HepG2 (cell line): ENCODE data around the gene ISCU. TPM values are rescaled to one million over a fixed set of nuclear protein-coding genes. Genes with fewer than 3 reads are reported as not detected.
A peak's percentile ranks its signal among the peaks of the same experiment; 100 is the strongest.

Experiments
- CCDC6 ChIP-seq: sonication (generic); formaldehyde crosslinking; IDR thresholded peaks from 2 replicates; pipeline ENCODE4 v1.8.1; 2022; ENCODE audit warnings: mild to moderate bottlenecking, missing genetic modification reagents, moderate library complexity
- ESRRA ChIP-seq: sonication (generic); formaldehyde crosslinking; IDR thresholded peaks from 2 replicates; pipeline ENCODE4 v1.5.1; 2020; ENCODE audit warnings: mild to moderate bottlenecking, low read depth, missing genetic modification reagents
- HIVEP1 ChIP-seq: sonication (generic); formaldehyde crosslinking; IDR thresholded peaks from 2 replicates; pipeline ENCODE4 v1.4.0; 2020; ENCODE audit warnings: mild to moderate bottlenecking, missing genetic modification reagents
- MXI1 ChIP-seq: IDR thresholded peaks from 3 replicates; pipeline ENCODE4 v1.6.1; 2012; ENCODE audit warnings: low read depth, low read length, inconsistent platforms, borderline replicate concordance
- RFX5 ChIP-seq: IDR thresholded peaks from 2 replicates; pipeline ENCODE4 v1.6.1; 2011; ENCODE audit warnings: low read depth, low read length, improper control_type of control experiment
- SIN3A ChIP-seq: IDR thresholded peaks from 2 replicates; pipeline ENCODE4 v1.6.1; 2011; ENCODE audit warnings: low read depth, mild to moderate bottlenecking, control low read depth, low read length, borderline replicate concordance
- STAG1 ChIP-seq: sonication (generic); formaldehyde crosslinking; IDR thresholded peaks from 2 replicates; pipeline ENCODE4 v1.4.0; 2020; ENCODE audit warnings: missing genetic modification reagents
- ZFP36L1 ChIP-seq: sonication (generic); formaldehyde crosslinking; IDR thresholded peaks from 2 replicates; pipeline ENCODE4 v1.8.0; 2022; ENCODE audit warnings: mild to moderate bottlenecking, missing genetic modification reagents, moderate library complexity
- ZNF230 ChIP-seq: sonication (generic); formaldehyde crosslinking; IDR thresholded peaks from 2 replicates; pipeline ENCODE4 v1.4.0; 2020; ENCODE audit warnings: mild to moderate bottlenecking, missing genetic modification reagents
- ZNF260 ChIP-seq: sonication (generic); formaldehyde crosslinking; IDR thresholded peaks from 2 replicates; pipeline ENCODE4 v1.4.0; 2020; ENCODE audit warnings: missing genetic modification reagents, low read depth, mild to moderate bottlenecking, borderline replicate concordance
- ZNF274 ChIP-seq: sonication (generic); formaldehyde crosslinking; IDR thresholded peaks from 2 replicates; pipeline ENCODE4 v1.5.1; 2020; ENCODE audit warnings: mild to moderate bottlenecking, missing genetic modification reagents
- polyA plus RNA-seq, 8 experiments: library from polyadenylated mRNA; depleted of rRNA in 3 of 8; stranded (reverse) in 7 of 8; unstranded in 1 of 8; fragments of >200 nt; fragmentation: Illumina TruSeq in 4 of 8; extraction: Trizol in 4 of 8; gene quantifications; 2 replicates each; pipeline versions ENCODE4 v1.2.1 to v1.2.3, GENCODE V29; 2011 to 2016; ENCODE audit warnings: low read depth in 4 of 8, missing spikeins in 1 of 8, mixed read lengths in 1 of 8; ENCODE audit not compliant: insufficient read depth in 1 of 8
- total RNA-seq, 5 experiments: library from RNA; depleted of rRNA; stranded (reverse); fragments of >200 nt; fragmentation: Illumina TruSeq; extraction: Trizol; gene quantifications; 2 replicates each; pipeline ENCODE4 v1.2.3, GENCODE V29; 2016; ENCODE audit warnings: low read depth in 1 of 5
- TF ChIP-seq, protein P1 (sequence below): IDR thresholded peaks from 2 replicates; pipeline ENCODE4 v1.6.1; 2012; ENCODE audit warnings: low read depth, low read length, improper control_type of control experiment
- TF ChIP-seq, protein P2 (sequence below): sonication (generic); formaldehyde crosslinking; IDR thresholded peaks from 2 replicates; pipeline ENCODE4 v1.4.0; 2020; ENCODE audit warnings: mild to moderate bottlenecking, missing genetic modification reagents, borderline replicate concordance
- TF ChIP-seq, protein P3 (sequence below): sonication (generic); formaldehyde crosslinking; IDR thresholded peaks from 2 replicates; pipeline ENCODE4 v1.5.1; 2020; ENCODE audit warnings: mild to moderate bottlenecking, missing genetic modification reagents, borderline replicate concordance
- TF ChIP-seq, protein P4 (sequence below): sonication (generic); formaldehyde crosslinking; IDR thresholded peaks from 2 replicates; pipeline ENCODE4 v1.4.0; 2020; ENCODE audit warnings: missing genetic modification reagents, borderline replicate concordance
- TF ChIP-seq, protein P5 (sequence below): sonication (generic); formaldehyde crosslinking; IDR thresholded peaks from 2 replicates; pipeline ENCODE4 v1.4.0; 2020; ENCODE audit warnings: missing genetic modification reagents, borderline replicate concordance

ISCU gene
- total and polyA plus RNA-seq, 2 of the 13 experiments (the other 11 are each of a cell fraction or from before 2014, with no cell fraction given): 94.4 to 107 TPM

DNA sequence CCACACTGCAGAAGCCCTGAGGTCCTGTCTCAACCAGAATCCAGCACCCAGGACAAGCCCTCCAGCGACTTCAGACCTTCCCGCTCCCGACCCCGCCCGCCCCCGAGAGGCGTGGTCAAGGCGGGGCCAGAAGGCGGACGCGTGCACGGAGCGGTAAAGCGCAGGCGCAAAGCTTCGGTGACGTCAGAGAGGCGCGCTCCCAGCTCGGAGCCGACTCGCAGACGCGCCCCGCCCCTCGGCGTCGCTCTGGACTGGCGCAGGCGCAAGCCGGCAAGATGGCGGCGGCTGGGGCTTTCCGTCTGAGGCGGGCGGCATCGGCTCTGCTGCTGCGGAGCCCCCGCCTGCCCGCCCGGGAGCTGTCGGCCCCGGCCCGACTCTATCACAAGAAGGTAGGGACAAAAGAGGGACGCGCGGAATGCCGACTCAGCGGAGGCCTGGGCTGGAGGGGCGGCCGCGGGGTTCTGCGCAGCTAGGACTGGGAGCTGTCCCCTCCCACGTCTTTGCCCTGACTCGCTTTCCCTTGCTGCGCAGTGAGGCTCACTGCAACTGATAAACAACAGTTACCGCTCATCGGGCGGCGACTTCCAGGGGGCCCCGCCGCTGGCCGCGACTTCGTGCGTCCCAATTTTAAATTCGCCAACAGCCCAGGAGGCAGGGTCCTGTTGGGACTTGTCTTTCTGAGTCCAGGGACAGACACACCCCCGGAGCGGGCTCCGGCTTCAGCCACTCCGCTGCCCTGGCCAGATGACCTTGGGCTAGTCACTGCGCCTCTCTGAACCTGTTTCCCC lies at the start of gene ISCU (continued):
- TF ChIP-seq, protein P1, sequence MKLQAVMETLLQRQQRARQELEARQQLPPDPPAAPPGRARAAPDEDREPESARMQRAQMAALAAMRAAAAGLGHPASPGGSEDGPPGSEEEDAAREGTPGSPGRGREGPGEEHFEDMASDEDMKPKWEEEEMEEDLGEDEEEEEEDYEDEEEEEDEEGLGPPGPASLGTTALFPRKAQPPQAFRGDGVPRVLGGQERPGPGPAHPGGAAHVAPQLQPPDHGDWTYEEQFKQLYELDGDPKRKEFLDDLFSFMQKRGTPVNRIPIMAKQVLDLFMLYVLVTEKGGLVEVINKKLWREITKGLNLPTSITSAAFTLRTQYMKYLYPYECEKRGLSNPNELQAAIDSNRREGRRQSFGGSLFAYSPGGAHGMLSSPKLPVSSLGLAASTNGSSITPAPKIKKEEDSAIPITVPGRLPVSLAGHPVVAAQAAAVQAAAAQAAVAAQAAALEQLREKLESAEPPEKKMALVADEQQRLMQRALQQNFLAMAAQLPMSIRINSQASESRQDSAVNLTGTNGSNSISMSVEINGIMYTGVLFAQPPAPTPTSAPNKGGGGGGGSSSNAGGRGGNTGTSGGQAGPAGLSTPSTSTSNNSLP: no peak; the same call in 1 of the 2 replicates
- TF ChIP-seq RFX5 (peak; percentile 60; the same call in 1 of the 2 replicates), SIN3A (peak; percentile 96; the same call in 1 of the 2 replicates), STAG1 (CRISPR knock-in tag) (no peak), ZNF274 (CRISPR knock-in tag) (0 out of 2 replicates have a peak, but pooled peaks have one; percentile 33), ZNF260 (CRISPR knock-in tag) (no peak), ZFP36L1 (CRISPR knock-in tag) (no peak), ESRRA (no peak), CCDC6 (CRISPR knock-in tag) (no peak), HIVEP1 (CRISPR knock-in tag) (peak; percentile 8; the same call in 1 of the 2 replicates), ZNF230 (CRISPR knock-in tag) (peak; percentile 75; the same call in 1 of the 2 replicates), MXI1 (peak; percentile 72; the same call in 1 of the 3 replicates)
- TF ChIP-seq, protein P2, sequence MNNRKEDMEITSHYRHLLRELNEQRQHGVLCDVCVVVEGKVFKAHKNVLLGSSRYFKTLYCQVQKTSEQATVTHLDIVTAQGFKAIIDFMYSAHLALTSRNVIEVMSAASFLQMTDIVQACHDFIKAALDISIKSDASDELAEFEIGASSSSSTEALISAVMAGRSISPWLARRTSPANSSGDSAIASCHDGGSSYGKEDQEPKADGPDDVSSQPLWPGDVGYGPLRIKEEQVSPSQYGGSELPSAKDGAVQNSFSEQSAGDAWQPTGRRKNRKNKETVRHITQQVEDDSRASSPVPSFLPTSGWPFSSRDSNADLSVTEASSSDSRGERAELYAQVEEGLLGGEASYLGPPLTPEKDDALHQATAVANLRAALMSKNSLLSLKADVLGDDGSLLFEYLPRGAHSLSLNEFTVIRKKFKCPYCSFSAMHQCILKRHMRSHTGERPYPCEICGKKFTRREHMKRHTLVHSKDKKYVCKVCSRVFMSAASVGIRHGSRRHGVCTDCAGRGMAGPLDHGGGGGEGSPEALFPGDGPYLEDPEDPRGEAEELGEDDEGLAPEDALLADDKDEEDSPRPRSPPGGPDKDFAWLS: no peak
- TF ChIP-seq, protein P3, sequence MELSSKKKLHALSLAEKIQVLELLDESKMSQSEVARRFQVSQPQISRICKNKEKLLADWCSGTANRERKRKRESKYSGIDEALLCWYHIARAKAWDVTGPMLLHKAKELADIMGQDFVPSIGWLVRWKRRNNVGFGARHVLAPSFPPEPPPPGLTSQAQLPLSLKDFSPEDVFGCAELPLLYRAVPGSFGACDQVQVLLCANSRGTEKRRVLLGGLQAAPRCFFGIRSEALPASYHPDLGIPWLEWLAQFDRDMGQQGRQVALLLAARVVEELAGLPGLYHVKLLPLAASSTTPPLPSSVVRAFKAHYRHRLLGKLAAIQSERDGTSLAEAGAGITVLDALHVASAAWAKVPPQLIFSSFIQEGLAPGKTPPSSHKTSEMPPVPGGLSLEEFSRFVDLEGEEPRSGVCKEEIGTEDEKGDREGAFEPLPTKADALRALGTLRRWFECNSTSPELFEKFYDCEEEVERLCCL (CRISPR knock-in tag): 0 out of 2 replicates have a peak, but pooled peaks have one; percentile 35
- TF ChIP-seq, protein P4, sequence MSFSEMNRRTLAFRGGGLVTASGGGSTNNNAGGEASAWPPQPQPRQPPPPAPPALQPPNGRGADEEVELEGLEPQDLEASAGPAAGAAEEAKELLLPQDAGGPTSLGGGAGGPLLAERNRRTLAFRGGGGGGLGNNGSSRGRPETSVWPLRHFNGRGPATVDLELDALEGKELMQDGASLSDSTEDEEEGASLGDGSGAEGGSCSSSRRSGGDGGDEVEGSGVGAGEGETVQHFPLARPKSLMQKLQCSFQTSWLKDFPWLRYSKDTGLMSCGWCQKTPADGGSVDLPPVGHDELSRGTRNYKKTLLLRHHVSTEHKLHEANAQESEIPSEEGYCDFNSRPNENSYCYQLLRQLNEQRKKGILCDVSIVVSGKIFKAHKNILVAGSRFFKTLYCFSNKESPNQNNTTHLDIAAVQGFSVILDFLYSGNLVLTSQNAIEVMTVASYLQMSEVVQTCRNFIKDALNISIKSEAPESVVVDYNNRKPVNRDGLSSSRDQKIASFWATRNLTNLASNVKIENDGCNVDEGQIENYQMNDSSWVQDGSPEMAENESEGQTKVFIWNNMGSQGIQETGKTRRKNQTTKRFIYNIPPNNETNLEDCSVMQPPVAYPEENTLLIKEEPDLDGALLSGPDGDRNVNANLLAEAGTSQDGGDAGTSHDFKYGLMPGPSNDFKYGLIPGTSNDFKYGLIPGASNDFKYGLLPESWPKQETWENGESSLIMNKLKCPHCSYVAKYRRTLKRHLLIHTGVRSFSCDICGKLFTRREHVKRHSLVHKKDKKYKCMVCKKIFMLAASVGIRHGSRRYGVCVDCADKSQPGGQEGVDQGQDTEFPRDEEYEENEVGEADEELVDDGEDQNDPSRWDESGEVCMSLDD (CRISPR knock-in tag): 0 out of 2 replicates have a peak, but pooled peaks have one; percentile 43
- TF ChIP-seq, protein P5, sequence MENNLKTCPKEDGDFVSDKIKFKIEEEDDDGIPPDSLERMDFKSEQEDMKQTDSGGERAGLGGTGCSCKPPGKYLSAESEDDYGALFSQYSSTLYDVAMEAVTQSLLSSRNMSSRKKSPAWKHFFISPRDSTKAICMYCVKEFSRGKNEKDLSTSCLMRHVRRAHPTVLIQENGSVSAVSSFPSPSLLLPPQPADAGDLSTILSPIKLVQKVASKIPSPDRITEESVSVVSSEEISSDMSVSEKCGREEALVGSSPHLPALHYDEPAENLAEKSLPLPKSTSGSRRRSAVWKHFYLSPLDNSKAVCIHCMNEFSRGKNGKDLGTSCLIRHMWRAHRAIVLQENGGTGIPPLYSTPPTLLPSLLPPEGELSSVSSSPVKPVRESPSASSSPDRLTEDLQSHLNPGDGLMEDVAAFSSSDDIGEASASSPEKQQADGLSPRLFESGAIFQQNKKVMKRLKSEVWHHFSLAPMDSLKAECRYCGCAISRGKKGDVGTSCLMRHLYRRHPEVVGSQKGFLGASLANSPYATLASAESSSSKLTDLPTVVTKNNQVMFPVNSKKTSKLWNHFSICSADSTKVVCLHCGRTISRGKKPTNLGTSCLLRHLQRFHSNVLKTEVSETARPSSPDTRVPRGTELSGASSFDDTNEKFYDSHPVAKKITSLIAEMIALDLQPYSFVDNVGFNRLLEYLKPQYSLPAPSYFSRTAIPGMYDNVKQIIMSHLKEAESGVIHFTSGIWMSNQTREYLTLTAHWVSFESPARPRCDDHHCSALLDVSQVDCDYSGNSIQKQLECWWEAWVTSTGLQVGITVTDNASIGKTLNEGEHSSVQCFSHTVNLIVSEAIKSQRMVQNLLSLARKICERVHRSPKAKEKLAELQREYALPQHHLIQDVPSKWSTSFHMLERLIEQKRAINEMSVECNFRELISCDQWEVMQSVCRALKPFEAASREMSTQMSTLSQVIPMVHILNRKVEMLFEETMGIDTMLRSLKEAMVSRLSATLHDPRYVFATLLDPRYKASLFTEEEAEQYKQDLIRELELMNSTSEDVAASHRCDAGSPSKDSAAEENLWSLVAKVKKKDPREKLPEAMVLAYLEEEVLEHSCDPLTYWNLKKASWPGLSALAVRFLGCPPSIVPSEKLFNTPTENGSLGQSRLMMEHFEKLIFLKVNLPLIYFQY (CRISPR knock-in tag): no peak
